Neural cell (in vitro differentiated cells): Measurements from ENCODE around the gene PLSCR3. TPM values are rescaled to one million over a fixed set of nuclear protein-coding genes. Genes with fewer than 3 reads are reported as not detected.

Experiments used
- H2AFZ ChIP-seq: fragments of 200-600, 300-800 bp; sonication (generic), shearing (Covaris generic); 2 replicates; pipeline ENCODE4 v1.6.0; 2014; ENCODE audit warnings: low read depth, mild to moderate bottlenecking, antibody characterized with exemption, low read length, moderate library complexity
- H3F3A ChIP-seq: fragments of 200-600 bp; shearing (Covaris generic); 2 replicates; pipeline ENCODE4 v1.6.1; 2016; ENCODE audit warnings: mild to moderate bottlenecking, moderate library complexity, mixed read lengths, antibody characterized with exemption, low read length; ENCODE audit not compliant: insufficient read depth, poor library complexity, severe bottlenecking
- H3K27ac ChIP-seq: fragments of 200-600, 300-800 bp; sonication (generic), shearing (Covaris generic); 2 replicates; pipeline ENCODE4 v1.5.1; 2014; ENCODE audit warnings: mild to moderate bottlenecking, low read length, moderate library complexity
- H3K27me3 ChIP-seq: fragments of 300-800, 200-600 bp; sonication (generic), shearing (Covaris generic); 2 replicates; pipeline ENCODE4 v1.6.0; 2014; ENCODE audit warnings: mild to moderate bottlenecking, low read depth, low read length, moderate library complexity; ENCODE audit not compliant: insufficient read depth
- H3K36me3 ChIP-seq: fragments of 300-800, 200-600 bp; sonication (generic), shearing (Covaris generic); 2 replicates; pipeline ENCODE4 v1.5.1; 2014; ENCODE audit warnings: mild to moderate bottlenecking, antibody characterized with exemption, low read length, moderate library complexity; ENCODE audit not compliant: insufficient read depth
- H3K4me2 ChIP-seq: fragments of 300-800, 200-600 bp; sonication (generic), shearing (Covaris generic); 2 replicates; pipeline ENCODE4 v1.6.0; 2014; ENCODE audit warnings: mild to moderate bottlenecking, low read length
- H3K4me3 ChIP-seq: fragments of 300-800, 200-600 bp; sonication (generic), shearing (Covaris generic); 2 replicates; pipeline ENCODE4 v1.5.1; 2014; ENCODE audit warnings: mild to moderate bottlenecking, low read length, moderate library complexity
- H3K79me2 ChIP-seq: fragments of 200-600 bp; shearing (Covaris generic); replicated peaks from 2 replicates; pipeline ENCODE4 v1.6.0; 2014; ENCODE audit warnings: mild to moderate bottlenecking, low read length, moderate library complexity; ENCODE audit not compliant: insufficient read depth
- H3K9ac ChIP-seq: fragments of 300-800, 200-600 bp; sonication (generic), shearing (Covaris generic); 2 replicates; pipeline ENCODE4 v1.6.1; 2016; ENCODE audit warnings: mild to moderate bottlenecking, low read length, mixed read lengths
- H3K9me2 ChIP-seq: fragments of 200-600 bp; shearing (Covaris generic); 2 replicates; pipeline ENCODE4 v1.6.1; 2016; ENCODE audit warnings: mild to moderate bottlenecking, low read length, mixed read lengths; ENCODE audit not compliant: insufficient read depth
- H3K9me3 ChIP-seq: fragments of 200-600, 300-800 bp; sonication (generic), shearing (Covaris generic); 2 replicates; pipeline ENCODE4 v1.6.1; 2016; ENCODE audit warnings: mild to moderate bottlenecking, mixed run types, low read length, moderate library complexity, mixed read lengths
- H4K20me1 ChIP-seq: fragments of 200-600 bp; shearing (Covaris generic); 2 replicates; pipeline ENCODE4 v1.6.1; 2016; ENCODE audit warnings: mild to moderate bottlenecking, mixed run types; ENCODE audit not compliant: insufficient read depth
- EP300 ChIP-seq: fragments of 450-650 bp; conservative IDR thresholded peaks from 2 replicates; pipeline ENCODE4 v1.6.1; 2014; ENCODE audit warnings: antibody characterized with exemption, mild to moderate bottlenecking, moderate library complexity; ENCODE audit not compliant: poor library complexity, severe bottlenecking
- EZH2 ChIP-seq: fragments of 200-600, 300-800 bp; shearing (Covaris generic), sonication (generic); IDR thresholded peaks from 2 replicates; pipeline ENCODE4 v1.6.1; 2014; ENCODE audit warnings: antibody characterized with exemption, low read length, borderline replicate concordance, mild to moderate bottlenecking; ENCODE audit not compliant: insufficient read depth, poor library complexity, severe bottlenecking
- MXI1 ChIP-seq: fragments of 450-650 bp; conservative IDR thresholded peaks from 2 replicates; pipeline ENCODE4 v1.6.1; 2014; ENCODE audit warnings: antibody characterized with exemption, mild to moderate bottlenecking; ENCODE audit not compliant: poor library complexity, severe bottlenecking
- POLR2AphosphoS5 ChIP-seq: IDR thresholded peaks from 2 replicates; pipeline ENCODE4 v1.6.1; 2012
- RAD21 ChIP-seq: fragments of 450-650 bp; conservative IDR thresholded peaks from 2 replicates; pipeline ENCODE4 v1.6.1; 2014; ENCODE audit warnings: antibody characterized with exemption, mild to moderate bottlenecking, moderate library complexity
- REST ChIP-seq: IDR thresholded peaks from 2 replicates; pipeline ENCODE4 v1.6.1; 2012; ENCODE audit warnings: borderline replicate concordance
- SMC3 ChIP-seq: fragments of 450-650 bp; conservative IDR thresholded peaks from 2 replicates; pipeline ENCODE4 v1.6.1; 2014; ENCODE audit warnings: antibody characterized with exemption, mild to moderate bottlenecking, moderate library complexity; ENCODE audit not compliant: poor library complexity
- TAF1 ChIP-seq: IDR thresholded peaks from 2 replicates; pipeline ENCODE4 v1.6.1; 2012; ENCODE audit warnings: low read depth
- polyA plus RNA-seq: library from polyadenylated mRNA; depleted of rRNA; stranded (reverse); fragments of >200 nt; gene quantifications from 2 replicates; pipeline ENCODE4 v1.2.3, GENCODE V29; 2014
- TF ChIP-seq, protein P1 (sequence below): fragments of 450-650 bp; IDR thresholded peaks from 2 replicates; pipeline ENCODE4 v1.5.1; 2014; ENCODE audit warnings: antibody characterized with exemption, mild to moderate bottlenecking, moderate library complexity; ENCODE audit not compliant: poor library complexity, severe bottlenecking

The PLSCR3 gene
- polyA plus RNA-seq, 1 donor from 2014 or later: 15.9 TPM

DNA sequence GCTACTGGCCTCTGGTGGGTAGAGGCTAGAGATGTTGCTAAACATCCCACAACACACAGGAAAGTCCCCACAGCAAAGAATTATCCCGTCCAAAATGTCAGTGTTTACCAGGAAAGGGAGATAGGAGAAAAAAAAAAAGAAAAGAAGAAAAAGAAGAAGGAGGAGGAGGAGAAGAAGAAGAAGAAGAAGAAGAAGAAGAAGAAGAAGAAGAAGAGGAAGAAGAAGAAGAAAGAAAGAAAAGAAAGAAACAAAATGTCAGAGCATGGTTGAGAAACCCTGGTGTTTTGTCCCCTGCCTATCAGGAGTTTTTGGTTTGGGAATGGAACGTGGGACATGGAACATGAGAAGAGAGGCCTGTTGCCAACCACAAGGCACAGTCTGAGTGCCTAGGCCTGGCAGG lies 36.9 kb downstream of the PLSCR3 start:
- Histone ChIP-seq H3K9ac (no peak overlapping the region), H2AFZ (no peak overlapping the region), H3K27ac (no peak overlapping the region), H3K36me3 (no peaks in the 10 kb centered on the region), H3K4me3 (no peak overlapping the region), H3K4me2 (no peak overlapping the region), H3K79me2 (peaks cover 3% of the 10 kb centered on the region), H4K20me1 (no peaks in the 10 kb centered on the region), H3K27me3 (no peaks in the 10 kb centered on the region), H3K9me3 (no peaks in the 10 kb centered on the region), H3K9me2 (no peaks in the 10 kb centered on the region), H3F3A (no peaks in the 10 kb centered on the region)
- TF ChIP-seq POLR2AphosphoS5: no peak
- no peak for TF ChIP-seq MXI1
- no peak for TF ChIP-seq REST
- TF ChIP-seq RAD21: no peak
- no peak for TF ChIP-seq SMC3
- no peak for TF ChIP-seq EP300
- TF ChIP-seq, protein P1, sequence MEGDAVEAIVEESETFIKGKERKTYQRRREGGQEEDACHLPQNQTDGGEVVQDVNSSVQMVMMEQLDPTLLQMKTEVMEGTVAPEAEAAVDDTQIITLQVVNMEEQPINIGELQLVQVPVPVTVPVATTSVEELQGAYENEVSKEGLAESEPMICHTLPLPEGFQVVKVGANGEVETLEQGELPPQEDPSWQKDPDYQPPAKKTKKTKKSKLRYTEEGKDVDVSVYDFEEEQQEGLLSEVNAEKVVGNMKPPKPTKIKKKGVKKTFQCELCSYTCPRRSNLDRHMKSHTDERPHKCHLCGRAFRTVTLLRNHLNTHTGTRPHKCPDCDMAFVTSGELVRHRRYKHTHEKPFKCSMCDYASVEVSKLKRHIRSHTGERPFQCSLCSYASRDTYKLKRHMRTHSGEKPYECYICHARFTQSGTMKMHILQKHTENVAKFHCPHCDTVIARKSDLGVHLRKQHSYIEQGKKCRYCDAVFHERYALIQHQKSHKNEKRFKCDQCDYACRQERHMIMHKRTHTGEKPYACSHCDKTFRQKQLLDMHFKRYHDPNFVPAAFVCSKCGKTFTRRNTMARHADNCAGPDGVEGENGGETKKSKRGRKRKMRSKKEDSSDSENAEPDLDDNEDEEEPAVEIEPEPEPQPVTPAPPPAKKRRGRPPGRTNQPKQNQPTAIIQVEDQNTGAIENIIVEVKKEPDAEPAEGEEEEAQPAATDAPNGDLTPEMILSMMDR: no peak
- TF ChIP-seq TAF1: no peak
- TF ChIP-seq EZH2: no peak

DNA sequence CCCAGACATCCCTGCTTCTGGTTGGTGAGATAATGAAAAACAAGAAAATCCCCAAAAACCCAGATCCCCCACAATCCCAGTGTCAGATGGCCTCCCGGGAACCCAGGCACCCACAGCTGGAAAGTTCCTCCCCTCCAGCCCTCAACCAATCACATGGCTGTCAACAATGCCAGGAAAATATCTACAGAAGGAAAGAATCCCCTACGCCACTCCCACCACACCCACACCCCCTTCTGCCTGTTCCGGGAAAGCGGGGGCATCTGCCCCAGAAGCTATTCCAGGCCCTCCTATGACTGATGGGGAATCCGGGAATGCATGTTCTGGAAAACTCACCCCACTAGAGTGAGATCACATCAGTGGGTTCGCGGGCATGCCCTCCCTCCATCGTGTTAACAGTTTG lies 37.6 kb downstream of the PLSCR3 start:
- TF ChIP-seq RAD21 (no peak), EZH2 (no peak), TAF1 (no peak), SMC3 (no peak), MXI1 (no peak), REST (no peak), POLR2AphosphoS5 (no peak), EP300 (no peak)
- TF ChIP-seq, protein P1: no peak
- no peak overlapping the region for H2AFZ ChIP-seq
- peaks cover 3% of the 10 kb centered on the region for H3K79me2 ChIP-seq
- H4K20me1 ChIP-seq: no peaks in the 10 kb centered on the region
- H3F3A ChIP-seq: no peaks in the 10 kb centered on the region
- no peak overlapping the region for H3K4me3 ChIP-seq
- no peak overlapping the region for H3K4me2 ChIP-seq
- H3K36me3 ChIP-seq: no peaks in the 10 kb centered on the region
- no peak overlapping the region for H3K27ac ChIP-seq
- H3K9me2 ChIP-seq: no peaks in the 10 kb centered on the region
- H3K9ac ChIP-seq: no peak overlapping the region
- H3K9me3 ChIP-seq: no peaks in the 10 kb centered on the region
- H3K27me3 ChIP-seq: no peaks in the 10 kb centered on the region
